Subcutaneous abdominal adipose tissue (tissue), 5 donors: ENCODE results near the gene WDR90.

Source experiments
- H3K27ac ChIP-seq: one replicate; pipeline ENCODE4 v1.7.0; 2013; ENCODE audit warnings: low read depth, mild to moderate bottlenecking, inconsistent platforms, low read length, moderate library complexity
- H3K27me3 ChIP-seq, 5 donors: one replicate each; pipeline ENCODE4 v1.7.0; 2013; ENCODE audit warnings: low read length in 5 of 5, inconsistent platforms in 1 of 5; ENCODE audit not compliant: control insufficient read depth in 5 of 5, insufficient read depth in 4 of 5
- H3K36me3 ChIP-seq, 5 donors: one replicate each; pipeline ENCODE4 v1.7.0; 2013; ENCODE audit warnings: low read length in 5 of 5; ENCODE audit not compliant: control insufficient read depth in 5 of 5, insufficient read depth in 5 of 5
- H3K4me1 ChIP-seq, 5 donors: one replicate each; pipeline ENCODE4 v1.7.0; 2013; ENCODE audit warnings: low read length in 5 of 5, mild to moderate bottlenecking in 3 of 5, moderate library complexity in 1 of 5; ENCODE audit not compliant: control insufficient read depth in 5 of 5, insufficient read depth in 5 of 5
- H3K4me3 ChIP-seq, 5 donors: one replicate each; pipeline ENCODE4 v1.7.0; 2013; ENCODE audit warnings: low read length in 5 of 5, low read depth in 1 of 5
- H3K9ac ChIP-seq, 5 donors: one replicate each; pipeline ENCODE4 v1.7.0; 2013; ENCODE audit warnings: low read length in 5 of 5, mild to moderate bottlenecking in 4 of 5, moderate library complexity in 3 of 5
- H3K9me3 ChIP-seq, 5 donors: one replicate each; pipeline ENCODE4 v1.7.0; 2013; ENCODE audit warnings: low read length in 5 of 5; ENCODE audit not compliant: control insufficient read depth in 5 of 5
- donor health status: healthy.
- donor health status: healthy.
- donor health status: healthy.
- donor health status: healthy.
- donor health status: healthy.

The WDR90 gene

GRCh38 chr16:669666-670065 lies 20.5 kb downstream of the WDR90 start:
- H3K4me1 ChIP-seq: peaks cover 2 to 24% (median 22%) of the 10 kb centered on the region in 5 donors
- H3K27me3 ChIP-seq: no peaks in the 10 kb centered on the region
- H3K4me3 ChIP-seq: peak overlapping the region in 1 of 5 donors; percentile 80
- peaks cover 0 to 52% (median 47%) of the 10 kb centered on the region in 5 donors for H3K36me3 ChIP-seq
- no peaks in the 10 kb centered on the region for H3K9me3 ChIP-seq
- peak overlapping the region in 1 of 5 donors; percentile 96 for H3K9ac ChIP-seq
- no peak overlapping the region for H3K27ac ChIP-seq

DNA sequence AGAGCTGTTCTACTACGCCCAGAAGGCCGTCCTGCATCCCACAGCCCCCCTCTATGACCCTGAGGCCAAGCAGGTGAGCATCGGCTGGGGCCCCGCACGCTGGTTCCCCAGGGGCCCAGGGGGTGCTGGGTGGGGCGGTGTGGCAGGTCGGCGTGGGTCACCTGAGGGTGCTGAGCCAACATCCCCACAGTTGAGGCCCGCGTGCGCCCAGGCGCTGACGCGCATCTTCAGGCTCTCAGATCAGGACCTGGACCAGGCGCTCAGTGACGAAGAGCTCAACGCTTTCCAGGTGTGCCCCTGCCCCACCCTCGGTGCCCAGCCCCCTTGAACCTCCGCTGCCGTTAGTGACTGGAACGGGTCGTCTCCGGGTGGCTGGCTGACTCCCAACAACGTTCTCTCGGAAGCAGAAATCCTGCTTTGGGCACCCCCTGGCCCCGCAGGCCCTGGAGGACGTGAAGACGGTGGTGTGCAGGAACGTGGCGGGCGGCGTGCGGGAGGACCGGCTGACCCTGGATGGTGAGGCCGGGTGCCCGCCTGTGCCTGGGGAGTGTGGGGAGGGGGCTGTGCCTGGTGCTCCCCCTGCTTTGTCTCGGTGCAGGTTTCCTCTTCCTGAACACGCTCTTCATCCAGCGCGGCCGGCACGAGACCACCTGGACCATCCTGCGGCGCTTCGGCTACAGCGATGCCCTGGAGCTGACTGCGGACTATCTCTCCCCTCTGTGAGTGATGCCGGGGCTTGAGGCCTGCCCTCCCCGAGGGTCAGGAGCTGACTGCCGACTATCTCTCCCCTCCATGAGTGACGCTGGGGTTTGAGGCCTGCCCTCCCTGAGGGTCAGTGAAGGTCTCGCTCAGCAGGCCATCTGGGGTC lies 21.6 kb downstream of the WDR90 start:
- no peaks in the 10 kb centered on the region for H3K27me3 ChIP-seq
- peaks cover 2 to 34% (median 31%) of the 10 kb centered on the region in 5 donors for H3K4me1 ChIP-seq
- H3K27ac ChIP-seq: no peak overlapping the region
- H3K9me3 ChIP-seq: no peaks in the 10 kb centered on the region
- H3K36me3 ChIP-seq: peaks cover 0 to 52% (median 47%) of the 10 kb centered on the region in 5 donors
- H3K9ac ChIP-seq: no peak overlapping the region
- no peak overlapping the region for H3K4me3 ChIP-seq

DNA sequence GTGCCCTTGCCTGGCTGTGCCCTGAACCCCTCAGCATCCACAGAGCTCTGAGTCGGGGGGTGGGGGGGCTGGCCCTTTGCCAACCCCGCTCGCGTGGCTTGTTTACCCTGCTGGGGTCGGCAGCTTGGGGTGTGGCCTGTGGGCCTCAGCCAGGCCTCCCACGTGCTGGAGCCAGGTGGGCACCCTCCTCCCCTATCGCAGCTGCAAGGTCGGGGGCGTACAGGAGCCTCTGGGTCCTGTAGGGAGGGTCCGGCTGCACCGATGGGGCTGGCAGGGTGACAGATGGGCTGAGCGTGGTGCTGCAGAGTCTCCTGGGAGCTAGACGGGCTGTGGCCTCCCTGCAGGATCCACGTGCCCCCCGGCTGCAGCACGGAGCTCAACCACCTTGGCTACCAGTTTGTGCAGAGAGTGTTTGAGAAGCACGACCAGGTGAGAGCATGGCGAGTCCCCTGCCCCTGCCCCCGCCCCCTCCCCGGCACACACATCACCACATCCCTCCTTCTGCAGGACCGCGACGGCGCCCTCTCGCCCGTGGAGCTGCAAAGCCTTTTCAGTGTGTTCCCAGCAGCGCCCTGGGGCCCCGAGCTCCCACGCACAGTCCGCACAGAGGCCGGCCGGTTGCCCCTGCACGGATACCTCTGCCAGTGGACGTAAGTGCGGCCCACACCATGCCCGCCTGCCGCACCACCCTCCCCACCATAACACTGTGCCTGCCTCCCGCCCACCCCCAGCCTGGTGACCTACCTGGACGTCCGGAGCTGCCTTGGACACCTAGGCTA lies 22.4 kb downstream of the WDR90 start:
- Histone ChIP-seq H3K9ac (no peak overlapping the region), H3K27me3 (no peaks in the 10 kb centered on the region), H3K9me3 (no peaks in the 10 kb centered on the region), H3K4me3 (no peak overlapping the region), H3K36me3 (peaks cover 0 to 52% (median 47%) of the 10 kb centered on the region in 5 donors), H3K27ac (no peak overlapping the region), H3K4me1 (peaks cover 2 to 40% (median 37%) of the 10 kb centered on the region in 5 donors)

- Histone ChIP-seq H3K4me3 (no peak overlapping the region), H3K27me3 (peaks cover 0 to 4% (median 0%) of the 10 kb centered on the region in 5 donors), H3K9me3 (no peaks in the 10 kb centered on the region), H3K27ac (no peak overlapping the region), H3K9ac (no peak overlapping the region), H3K4me1 (peaks cover 2 to 37% (median 34%) of the 10 kb centered on the region in 5 donors), H3K36me3 (peaks cover 0 to 52% (median 47%) of the 10 kb centered on the region in 5 donors)
Observed at GRCh38 chr16:672371-672770, 23.2 kb downstream of the WDR90 start.

DNA sequence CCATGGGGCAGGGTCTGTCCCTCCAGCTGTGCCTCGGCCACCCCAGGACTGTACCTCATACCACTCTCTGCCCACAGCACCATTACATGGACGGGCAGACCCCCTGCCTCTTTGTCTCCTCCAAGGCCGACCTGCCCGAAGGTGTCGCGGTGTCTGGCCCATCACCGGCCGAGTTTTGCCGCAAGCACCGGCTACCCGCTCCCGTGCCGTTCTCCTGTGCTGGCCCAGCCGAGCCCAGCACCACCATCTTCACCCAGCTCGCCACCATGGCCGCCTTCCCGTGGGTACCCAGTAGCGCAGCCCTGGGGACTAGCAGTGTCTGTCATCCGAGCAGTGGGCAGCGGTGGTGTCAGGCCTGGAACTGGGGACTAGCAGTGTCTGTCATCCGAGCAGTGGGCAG lies 23.7 kb downstream of the WDR90 start:
- Histone ChIP-seq H3K4me1 (peaks cover 0 to 33% (median 31%) of the 10 kb centered on the region in 5 donors), H3K36me3 (peaks cover 0 to 52% (median 47%) of the 10 kb centered on the region in 5 donors), H3K27me3 (peaks cover 0 to 4% (median 0%) of the 10 kb centered on the region in 5 donors)

GRCh38 chr16:673399-673991 lies 24.3 kb downstream of the WDR90 start:
- H3K4me1 ChIP-seq: peaks cover 0 to 29% (median 26%) of the 10 kb centered on the region in 5 donors
- H3K9me3 ChIP-seq: no peaks in the 10 kb centered on the region
- no peak overlapping the region for H3K4me3 ChIP-seq
- H3K27me3 ChIP-seq: peaks cover 0 to 4% (median 0%) of the 10 kb centered on the region in 5 donors
- no peak overlapping the region for H3K27ac ChIP-seq
- H3K36me3 ChIP-seq: peaks cover 0 to 52% (median 47%) of the 10 kb centered on the region in 5 donors
- no peak overlapping the region for H3K9ac ChIP-seq

More for the DNA sequence above, 23.7 kb downstream of the WDR90 start:
- Histone ChIP-seq H3K9ac (no peak overlapping the region), H3K9me3 (no peaks in the 10 kb centered on the region), H3K4me3 (no peak overlapping the region), H3K27ac (no peak overlapping the region)

DNA sequence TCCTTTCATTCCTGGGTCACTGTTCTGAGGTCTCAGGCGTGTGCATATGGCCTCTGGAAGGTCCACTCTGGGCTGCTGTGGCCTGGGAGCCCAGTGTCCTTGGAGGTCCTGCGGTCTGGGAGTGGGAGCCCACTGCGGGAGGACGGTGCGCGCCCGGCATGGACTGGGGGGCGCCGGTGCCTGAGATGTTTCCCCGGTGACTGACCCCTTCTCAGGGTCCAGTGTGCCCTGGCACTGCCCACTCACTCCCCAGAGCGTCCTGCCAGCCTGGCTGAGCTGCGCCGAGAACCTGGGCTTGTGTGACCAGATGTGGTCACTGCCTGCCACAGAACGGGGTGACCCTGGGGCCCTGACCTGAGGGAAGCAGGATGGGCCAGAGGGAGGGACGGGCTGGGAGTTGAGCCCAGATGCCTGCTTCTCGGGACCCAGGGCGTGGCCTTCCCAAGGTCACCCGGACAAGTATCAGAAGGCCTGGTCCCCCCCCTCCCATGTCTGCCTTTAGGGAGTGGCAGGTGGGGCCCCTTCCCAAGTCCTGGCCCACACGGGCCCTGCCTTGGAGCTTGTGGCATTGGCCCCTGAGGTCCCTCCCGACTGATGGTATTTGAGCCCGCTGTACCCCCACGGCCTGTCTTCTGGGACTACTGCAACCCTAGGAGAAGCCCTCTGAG lies 25.2 kb downstream of the WDR90 start:
- Histone ChIP-seq H3K4me3 (no peak overlapping the region), H3K27ac (no peak overlapping the region), H3K4me1 (peaks cover 0 to 25% (median 24%) of the 10 kb centered on the region in 5 donors), H3K9me3 (no peaks in the 10 kb centered on the region), H3K36me3 (peaks cover 0 to 49% (median 45%) of the 10 kb centered on the region in 5 donors), H3K27me3 (peaks cover 0 to 4% (median 0%) of the 10 kb centered on the region in 5 donors), H3K9ac (no peak overlapping the region)

DNA sequence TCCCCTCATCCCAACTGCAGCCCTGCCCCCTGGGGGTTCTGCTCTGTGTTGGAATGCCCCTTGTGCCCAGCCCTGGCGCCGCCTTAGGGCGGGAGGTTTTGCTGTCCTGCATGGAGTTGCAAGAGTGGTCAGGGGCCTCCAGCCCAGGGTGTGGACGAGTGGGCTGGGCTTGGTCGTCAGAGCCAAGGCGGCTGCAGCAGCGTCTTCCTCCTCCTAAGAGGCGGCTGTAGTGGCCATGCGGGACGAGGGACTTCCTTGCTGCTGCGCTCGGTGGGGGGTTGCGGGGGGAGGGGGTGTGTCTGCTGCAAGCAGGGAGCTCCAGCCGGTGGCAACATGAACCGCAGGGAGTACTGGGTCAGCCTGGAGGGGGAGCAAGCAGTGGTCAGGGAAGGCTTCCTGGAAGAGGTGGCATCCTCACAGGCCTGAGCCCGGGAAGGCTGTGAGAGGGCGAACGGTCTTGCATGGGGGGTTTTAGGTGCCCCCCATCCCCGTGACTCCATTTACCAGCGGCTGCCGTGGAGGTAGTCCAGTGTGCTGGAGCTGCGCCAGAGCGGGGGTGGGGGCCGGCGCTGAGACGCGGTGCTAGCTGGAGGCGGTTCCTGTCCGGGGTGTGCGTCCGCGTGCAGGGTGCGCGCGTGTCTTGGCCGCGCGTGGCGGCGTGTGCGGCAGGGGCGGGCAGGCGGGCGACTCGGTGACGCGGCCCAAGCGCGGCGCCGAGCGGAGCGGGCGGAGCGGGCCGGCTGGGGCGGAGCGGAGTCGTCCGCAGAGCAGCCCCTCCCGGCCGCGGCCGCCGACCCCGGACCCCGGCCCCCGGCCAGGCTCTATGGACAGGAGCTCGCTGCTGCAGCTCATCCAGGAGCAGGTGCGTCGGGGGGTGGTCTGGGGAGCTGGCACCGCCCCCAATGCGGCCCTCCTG lies 26.1 kb downstream of the WDR90 start, which contains the start of gene RHBDL1:
TSS of gene RHBDL1 (plus strand) at position 704 of the 916 bp plus-strand sequence. CDS start at position 824, 120 bp downstream.
- Histone ChIP-seq H3K4me3 (peak within 1 kb of the TSS in 4 of 5 donors; percentile 21 to 58 (median 36)), H3K9ac (no peak within 1 kb of the TSS), H3K9me3 (no peaks in the 10 kb centered on the region), H3K4me1 (peaks cover 0 to 29% (median 23%) of the 10 kb centered on the region in 5 donors), H3K27me3 (peaks cover 0 to 4% (median 0%) of the 10 kb centered on the region in 5 donors), H3K27ac (no peak within 1 kb of the TSS), H3K36me3 (peaks cover 0 to 40% (median 37%) of the 10 kb centered on the region in 5 donors)
